ENCODE measurements around the gene CECR2.

DNA sequence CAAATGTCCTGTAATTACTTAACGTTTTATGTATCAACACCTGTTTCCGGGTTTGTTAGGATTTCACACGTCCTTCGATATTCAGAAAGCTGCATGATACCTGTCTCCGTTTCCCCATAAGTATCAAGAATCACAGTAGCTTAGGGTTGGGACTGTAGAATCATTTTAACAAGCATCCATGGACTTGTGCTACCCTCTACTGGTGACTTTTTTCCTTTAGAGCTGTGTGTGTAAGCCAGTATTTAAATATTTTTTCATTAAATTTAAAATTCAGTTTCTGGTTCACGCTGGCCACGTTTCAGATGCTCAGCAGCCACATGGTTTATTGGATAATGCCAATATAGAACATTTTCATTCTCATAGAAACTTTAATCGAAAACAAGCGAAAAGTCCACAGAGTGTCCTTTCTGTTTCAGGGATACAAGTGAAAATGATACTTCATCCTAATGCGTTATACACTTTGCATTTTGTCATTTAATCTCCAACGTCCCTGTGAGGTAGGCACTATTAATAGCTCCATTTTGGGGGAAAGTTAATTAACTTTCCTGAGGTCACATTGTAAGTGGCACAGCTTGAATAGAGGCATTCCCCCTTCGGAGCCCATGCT is 132.5 kb downstream of the CECR2 start:
- TF ChIP-seq, protein P1, sequence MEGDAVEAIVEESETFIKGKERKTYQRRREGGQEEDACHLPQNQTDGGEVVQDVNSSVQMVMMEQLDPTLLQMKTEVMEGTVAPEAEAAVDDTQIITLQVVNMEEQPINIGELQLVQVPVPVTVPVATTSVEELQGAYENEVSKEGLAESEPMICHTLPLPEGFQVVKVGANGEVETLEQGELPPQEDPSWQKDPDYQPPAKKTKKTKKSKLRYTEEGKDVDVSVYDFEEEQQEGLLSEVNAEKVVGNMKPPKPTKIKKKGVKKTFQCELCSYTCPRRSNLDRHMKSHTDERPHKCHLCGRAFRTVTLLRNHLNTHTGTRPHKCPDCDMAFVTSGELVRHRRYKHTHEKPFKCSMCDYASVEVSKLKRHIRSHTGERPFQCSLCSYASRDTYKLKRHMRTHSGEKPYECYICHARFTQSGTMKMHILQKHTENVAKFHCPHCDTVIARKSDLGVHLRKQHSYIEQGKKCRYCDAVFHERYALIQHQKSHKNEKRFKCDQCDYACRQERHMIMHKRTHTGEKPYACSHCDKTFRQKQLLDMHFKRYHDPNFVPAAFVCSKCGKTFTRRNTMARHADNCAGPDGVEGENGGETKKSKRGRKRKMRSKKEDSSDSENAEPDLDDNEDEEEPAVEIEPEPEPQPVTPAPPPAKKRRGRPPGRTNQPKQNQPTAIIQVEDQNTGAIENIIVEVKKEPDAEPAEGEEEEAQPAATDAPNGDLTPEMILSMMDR (IDR thresholded peaks at IDR 0.05) = peak; percentile 42; the same call in 1 of the 2 replicates
- no peak for TF ChIP-seq KAT7 (CRISPR knock-in tag; IDR thresholded peaks at IDR 0.05; ENCODE audit: borderline replicate concordance)
- TF ChIP-seq, protein P2, sequence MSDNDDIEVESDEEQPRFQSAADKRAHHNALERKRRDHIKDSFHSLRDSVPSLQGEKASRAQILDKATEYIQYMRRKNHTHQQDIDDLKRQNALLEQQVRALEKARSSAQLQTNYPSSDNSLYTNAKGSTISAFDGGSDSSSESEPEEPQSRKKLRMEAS (CRISPR knock-in tag; IDR thresholded peaks at IDR 0.05) = no peak
- TF ChIP-seq CREM (CRISPR knock-in tag; IDR thresholded peaks at IDR 0.05) = no peak
- TF ChIP-seq ZNF317 (CRISPR knock-in tag; IDR thresholded peaks at IDR 0.05; ENCODE audit: borderline replicate concordance, low read depth) = no peak
- TF ChIP-seq ZNF121 (CRISPR knock-in tag; IDR thresholded peaks at IDR 0.05) = no peak
- TF ChIP-seq ESRRA (CRISPR knock-in tag; IDR thresholded peaks at IDR 0.05; ENCODE audit: borderline replicate concordance) = no peak
- TF ChIP-seq FOXK1 (CRISPR knock-in tag; IDR thresholded peaks at IDR 0.05) = no peak
- TF ChIP-seq, protein P3, sequence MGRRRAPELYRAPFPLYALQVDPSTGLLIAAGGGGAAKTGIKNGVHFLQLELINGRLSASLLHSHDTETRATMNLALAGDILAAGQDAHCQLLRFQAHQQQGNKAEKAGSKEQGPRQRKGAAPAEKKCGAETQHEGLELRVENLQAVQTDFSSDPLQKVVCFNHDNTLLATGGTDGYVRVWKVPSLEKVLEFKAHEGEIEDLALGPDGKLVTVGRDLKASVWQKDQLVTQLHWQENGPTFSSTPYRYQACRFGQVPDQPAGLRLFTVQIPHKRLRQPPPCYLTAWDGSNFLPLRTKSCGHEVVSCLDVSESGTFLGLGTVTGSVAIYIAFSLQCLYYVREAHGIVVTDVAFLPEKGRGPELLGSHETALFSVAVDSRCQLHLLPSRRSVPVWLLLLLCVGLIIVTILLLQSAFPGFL (CRISPR knock-in tag; IDR thresholded peaks at IDR 0.05; ENCODE audit: borderline replicate concordance) = no peak

All from WTC11 (cell line).